Measurements from ENCODE around the gene TICAM1. TPM values are rescaled to one million over a fixed set of nuclear protein-coding genes. Genes with fewer than 3 reads are reported as not detected.

The TICAM1 gene
- total RNA-seq, 3 donors from 2014 or later = 3.5 to 5.2 (median 4.7) TPM

DNA sequence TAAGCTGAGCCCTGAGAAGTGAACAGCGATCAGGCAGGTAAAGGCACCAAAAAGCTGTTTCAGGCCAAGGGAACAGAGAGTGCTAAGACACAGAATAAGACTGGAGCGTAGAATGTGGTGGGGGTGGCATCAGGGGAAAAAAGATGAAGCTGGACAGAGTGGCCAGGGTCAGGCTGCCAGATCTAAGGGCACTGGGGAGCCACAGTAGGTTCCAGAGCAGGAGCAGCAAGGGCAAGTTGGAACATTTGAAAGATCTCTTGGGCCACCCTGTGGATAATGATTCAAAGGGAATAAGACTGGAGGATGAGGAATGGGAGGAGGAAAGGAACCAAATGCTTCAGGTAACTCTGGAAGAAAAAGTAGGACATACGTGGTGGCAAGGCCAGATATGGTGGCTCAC is 42.4 kb upstream of the TICAM1 start:
- TF ChIP-seq, protein P1, sequence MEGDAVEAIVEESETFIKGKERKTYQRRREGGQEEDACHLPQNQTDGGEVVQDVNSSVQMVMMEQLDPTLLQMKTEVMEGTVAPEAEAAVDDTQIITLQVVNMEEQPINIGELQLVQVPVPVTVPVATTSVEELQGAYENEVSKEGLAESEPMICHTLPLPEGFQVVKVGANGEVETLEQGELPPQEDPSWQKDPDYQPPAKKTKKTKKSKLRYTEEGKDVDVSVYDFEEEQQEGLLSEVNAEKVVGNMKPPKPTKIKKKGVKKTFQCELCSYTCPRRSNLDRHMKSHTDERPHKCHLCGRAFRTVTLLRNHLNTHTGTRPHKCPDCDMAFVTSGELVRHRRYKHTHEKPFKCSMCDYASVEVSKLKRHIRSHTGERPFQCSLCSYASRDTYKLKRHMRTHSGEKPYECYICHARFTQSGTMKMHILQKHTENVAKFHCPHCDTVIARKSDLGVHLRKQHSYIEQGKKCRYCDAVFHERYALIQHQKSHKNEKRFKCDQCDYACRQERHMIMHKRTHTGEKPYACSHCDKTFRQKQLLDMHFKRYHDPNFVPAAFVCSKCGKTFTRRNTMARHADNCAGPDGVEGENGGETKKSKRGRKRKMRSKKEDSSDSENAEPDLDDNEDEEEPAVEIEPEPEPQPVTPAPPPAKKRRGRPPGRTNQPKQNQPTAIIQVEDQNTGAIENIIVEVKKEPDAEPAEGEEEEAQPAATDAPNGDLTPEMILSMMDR (IDR thresholded peaks at IDR 0.05) = no peak
- TF ChIP-seq POLR2AphosphoS5 (IDR thresholded peaks at IDR 0.05) (no peak), POLR2A (IDR thresholded peaks at IDR 0.05) (no peak)
- no peak overlapping the region for H3K27ac ChIP-seq
- H3K4me1 ChIP-seq = no peaks in the 10 kb centered on the region
- H3K27me3 ChIP-seq = no peaks in the 10 kb centered on the region
- intact Hi-C loops (cut with DNase I; ENCODE audit: low total_unique reads) = no loop called here
- DNase-seq (ENCODE audit: low spot score in 2 of 2) = no peak
- H3K36me3 ChIP-seq = no peaks in the 10 kb centered on the region
- no peaks in the 10 kb centered on the region for H3K9me3 ChIP-seq
- H3K4me3 ChIP-seq = no peak overlapping the region

DNA sequence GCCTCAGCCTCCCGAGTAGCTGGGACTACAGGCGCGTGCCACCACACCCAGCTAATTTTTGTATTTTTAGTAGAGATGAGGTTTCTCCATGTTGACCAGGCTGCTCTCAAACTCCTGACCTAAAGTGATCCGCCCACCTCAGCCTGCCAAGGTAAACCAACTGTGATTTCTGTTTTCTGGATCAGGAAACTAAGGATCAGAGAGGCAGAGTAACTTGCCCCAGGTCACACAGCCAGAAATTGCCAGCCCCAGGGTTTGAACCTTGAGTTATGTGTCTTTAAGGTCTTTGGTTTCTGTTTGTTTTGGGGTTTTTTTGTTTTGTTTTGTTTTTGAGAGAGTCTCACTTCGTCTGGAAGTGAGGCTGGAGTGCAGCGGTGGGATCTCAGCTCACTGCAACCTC is 40.2 kb upstream of the TICAM1 start:
- DNase-seq (ENCODE audit: low spot score in 2 of 2) = no peak
- Histone ChIP-seq H3K9me3 (no peaks in the 10 kb centered on the region), H3K4me1 (no peaks in the 10 kb centered on the region), H3K27ac (no peak overlapping the region), H3K4me3 (no peak overlapping the region), H3K36me3 (no peaks in the 10 kb centered on the region), H3K27me3 (no peaks in the 10 kb centered on the region)
- TF ChIP-seq POLR2A (IDR thresholded peaks at IDR 0.05) (no peak), POLR2AphosphoS5 (IDR thresholded peaks at IDR 0.05) (no peak)
- TF ChIP-seq, protein P1 (IDR thresholded peaks at IDR 0.05) = no peak
- intact Hi-C loops (cut with DNase I; ENCODE audit: low total_unique reads) = no loop called here

DNA sequence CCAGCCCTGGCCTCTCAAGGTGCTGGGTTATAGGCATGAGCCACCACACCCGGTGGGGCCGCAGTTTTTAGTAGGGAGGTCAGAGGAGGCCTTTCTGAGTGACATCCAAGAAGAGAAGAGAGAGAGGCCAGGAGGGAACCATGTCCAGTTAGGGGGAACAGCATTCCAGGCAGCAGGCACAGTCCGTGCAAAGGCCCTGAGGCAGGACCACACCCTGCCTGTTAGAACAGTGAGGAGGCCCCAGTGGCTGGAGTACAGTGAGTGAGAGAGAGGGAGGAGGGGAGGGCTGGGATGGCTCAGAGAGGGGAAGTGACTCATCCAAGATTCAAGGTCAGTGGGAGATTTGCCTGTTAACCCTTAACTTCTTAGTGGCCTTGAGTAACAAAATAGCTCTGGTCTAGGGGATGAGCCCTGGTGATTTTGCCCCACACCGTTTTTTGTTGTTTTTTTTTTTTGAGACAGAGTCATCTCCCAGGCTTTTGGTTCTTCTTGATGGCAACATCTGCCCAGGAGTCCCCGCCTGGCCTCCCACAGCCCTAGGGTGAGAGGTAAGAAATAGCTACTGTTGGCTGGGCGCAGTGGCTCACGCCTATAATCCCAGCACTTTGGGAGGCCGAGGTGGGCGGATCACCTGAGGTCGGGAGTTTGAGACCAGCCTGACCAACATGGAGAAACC is 38.7 kb upstream of the TICAM1 start:
- Histone ChIP-seq H3K36me3 (no peaks in the 10 kb centered on the region), H3K4me3 (no peak overlapping the region), H3K27ac (no peak overlapping the region), H3K9me3 (no peaks in the 10 kb centered on the region), H3K27me3 (no peaks in the 10 kb centered on the region), H3K4me1 (no peaks in the 10 kb centered on the region)
- TF ChIP-seq, protein P1 (IDR thresholded peaks at IDR 0.05) = no peak
- TF ChIP-seq POLR2A (IDR thresholded peaks at IDR 0.05) (no peak), POLR2AphosphoS5 (IDR thresholded peaks at IDR 0.05) (no peak)
- no peak for DNase-seq (ENCODE audit: low spot score in 2 of 2)
- intact Hi-C loops (cut with DNase I; ENCODE audit: low total_unique reads) = no loop called here

DNA sequence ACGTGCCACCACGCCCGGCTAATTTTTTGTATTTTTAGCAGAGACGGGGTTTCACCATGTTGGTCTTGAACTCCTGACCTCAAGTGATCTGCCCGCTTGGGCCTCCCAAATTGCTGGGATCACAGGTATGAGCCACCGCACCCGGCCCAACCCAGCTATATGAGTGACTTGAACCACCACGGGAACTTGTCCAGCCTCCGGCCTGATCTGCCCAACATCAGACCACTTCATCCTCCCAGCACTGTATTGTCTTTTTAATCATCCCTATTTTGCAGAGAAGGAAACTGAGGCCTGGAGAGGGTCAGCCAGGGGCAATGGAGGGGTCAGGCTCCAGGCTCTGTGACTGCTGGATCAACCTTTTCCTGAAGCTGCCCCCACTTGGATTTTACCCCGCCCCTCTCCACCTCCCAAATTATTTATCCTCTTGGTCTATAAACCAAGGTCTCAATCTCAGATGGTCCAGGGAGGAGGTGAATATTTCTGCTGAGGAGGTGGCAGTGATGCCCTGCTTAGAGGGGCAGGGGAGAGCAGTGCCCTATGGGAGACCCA is 36.8 kb upstream of the TICAM1 start:
- H3K4me1 ChIP-seq = no peaks in the 10 kb centered on the region
- H3K4me3 ChIP-seq = peak overlapping the region in 2 of 3 donors; percentile 87 to 95
- H3K27me3 ChIP-seq = no peaks in the 10 kb centered on the region
- intact Hi-C loops (cut with DNase I; ENCODE audit: low total_unique reads) = loop anchor here (10.0 kb wide), 1 partner anchor 54 kb away; no protein-coding TSS in a partner anchor
- no peak for TF ChIP-seq POLR2A (IDR thresholded peaks at IDR 0.05)
- TF ChIP-seq POLR2AphosphoS5 (IDR thresholded peaks at IDR 0.05) = no peak
- TF ChIP-seq, protein P1 (IDR thresholded peaks at IDR 0.05) = no peak
- no peaks in the 10 kb centered on the region for H3K36me3 ChIP-seq
- H3K27ac ChIP-seq = peak overlapping the region; percentile 90 to 97
- no peaks in the 10 kb centered on the region for H3K9me3 ChIP-seq
- DNase-seq (ENCODE audit: low spot score in 2 of 2) = no peak

DNA sequence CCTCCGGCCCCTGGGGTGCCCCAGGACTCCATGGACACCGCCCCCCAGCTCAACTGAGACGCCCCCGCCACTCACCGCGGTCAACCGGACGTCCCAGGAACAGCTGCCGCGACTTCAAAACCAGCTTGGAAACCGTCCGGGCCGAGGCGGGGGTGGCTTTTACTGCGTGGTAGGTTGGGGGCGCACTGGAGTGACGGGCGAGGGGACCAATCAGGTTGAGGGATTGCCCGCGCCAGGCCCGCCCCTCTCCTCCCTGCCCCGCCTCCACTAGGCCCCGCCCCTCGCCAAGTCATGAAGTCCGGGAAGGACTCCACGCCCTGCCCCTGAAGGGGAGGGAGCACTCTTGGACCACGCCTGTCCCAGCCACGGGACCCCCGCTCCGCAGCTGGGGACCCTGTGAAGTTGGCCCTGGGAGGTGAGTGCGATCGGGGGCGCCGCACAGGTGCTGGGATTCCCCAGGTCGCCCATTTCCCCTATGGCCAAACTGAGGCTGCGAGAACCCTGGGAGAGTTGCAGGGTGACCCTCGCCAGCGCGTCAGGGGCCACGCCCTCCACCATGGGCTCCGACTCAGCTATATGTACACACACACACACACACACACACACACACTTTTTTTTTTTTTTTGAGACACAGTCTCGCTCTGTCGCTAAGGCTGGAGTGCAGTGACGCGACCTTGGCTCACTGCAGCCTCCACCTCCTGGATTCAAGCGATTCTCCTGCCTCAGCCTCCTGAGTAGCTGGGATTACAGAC is 36.2 kb upstream of the TICAM1 start, which contains the start of gene PLIN3:
Gene PLIN3 (minus strand): TSS at position 134 of the 752 bp plus-strand sequence. CDS start 6,273 bp downstream, outside the sequence.
- H3K4me3 ChIP-seq = peak within 1 kb of the TSS; percentile 87 to 95 (median 93)
- intact Hi-C loops (cut with DNase I; ENCODE audit: low total_unique reads) = loop anchor here (10.0 kb wide), 1 partner anchor 53 kb away; no protein-coding TSS in a partner anchor
- H3K27ac ChIP-seq = peak within 1 kb of the TSS; percentile 90 to 97
- TF ChIP-seq POLR2AphosphoS5 (IDR thresholded peaks at IDR 0.05) = peak in 2 of 3 donors; percentile 45 to 59
- TF ChIP-seq, protein P1 (IDR thresholded peaks at IDR 0.05) = no peak
- DNase-seq (ENCODE audit: low spot score in 2 of 2) = peak; percentile 97 to 99
- no peaks in the 10 kb centered on the region for H3K9me3 ChIP-seq
- H3K27me3 ChIP-seq = no peaks in the 10 kb centered on the region
- H3K4me1 ChIP-seq = no peaks in the 10 kb centered on the region
- no peaks in the 10 kb centered on the region for H3K36me3 ChIP-seq

All from breast epithelium (tissue), 4 donors.